ENCODE results near the gene HDAC4. TPM values are rescaled to one million over a fixed set of nuclear protein-coding genes. Genes with fewer than 3 reads are reported as not detected.

Gene HDAC4
- total RNA-seq, 2 donors from 2014 or later, result 22.3 to 48.6 TPM

DNA sequence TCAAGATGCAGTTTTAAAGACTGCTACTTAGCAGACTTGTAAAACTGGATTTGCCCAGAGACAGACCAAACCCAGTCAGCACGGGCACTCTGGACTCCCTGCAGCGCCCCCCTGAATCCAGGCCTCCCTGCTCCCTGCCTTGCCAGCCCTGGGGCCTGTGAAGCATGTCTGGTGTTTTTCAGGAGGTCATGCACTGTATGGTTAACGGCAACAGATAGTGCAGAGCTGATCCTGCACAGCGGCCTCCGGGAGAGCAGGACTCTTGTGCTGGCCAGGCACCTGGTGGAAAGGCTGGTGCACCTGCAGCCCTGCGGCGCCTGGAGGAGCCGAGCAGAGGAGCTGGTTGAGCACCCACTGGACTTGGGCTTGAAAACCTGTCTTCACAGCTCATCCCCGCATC lies 30.4 kb downstream of the HDAC4 start:
- no peaks in the 10 kb centered on the region for H3K9me3 Mint-ChIP-seq
- H3K27ac Mint-ChIP-seq, result no peak overlapping the region
- no peaks in the 10 kb centered on the region for H3K36me3 Mint-ChIP-seq
- H3K4me3 Mint-ChIP-seq, result no peak overlapping the region
- no peak for ATAC-seq
- no peaks in the 10 kb centered on the region for H3K27me3 Mint-ChIP-seq
- H3K4me1 Mint-ChIP-seq (ENCODE audit: low read depth in 2 of 2), result peaks cover 6 to 10% of the 10 kb centered on the region in 2 donors
- no peak for DNase-seq (ENCODE audit: low spot score)

DNA sequence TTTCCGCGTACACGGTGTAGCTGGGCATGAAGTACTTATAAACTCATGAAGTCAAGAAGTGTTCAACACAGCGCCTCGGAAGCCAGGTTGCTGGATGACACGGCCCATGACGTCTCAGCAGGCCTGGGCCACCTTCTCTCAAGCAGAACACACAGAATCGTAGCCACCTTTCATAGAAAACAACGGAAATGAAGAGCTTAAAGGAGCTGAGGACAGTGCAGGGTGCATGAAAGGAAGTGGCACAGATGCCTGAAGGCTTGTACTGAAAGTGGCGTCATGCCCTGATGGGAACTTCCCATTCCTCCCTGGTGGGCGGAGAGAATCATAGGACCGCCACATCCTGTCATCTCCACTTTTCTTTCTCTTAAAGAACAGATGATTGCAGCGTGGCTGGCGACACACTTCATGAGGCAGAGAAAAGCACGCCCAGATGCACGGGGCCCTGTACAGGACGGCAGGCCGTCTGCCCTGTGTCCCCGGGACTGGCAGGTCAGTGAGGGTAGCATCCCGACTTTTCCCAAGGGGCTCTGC lies 31.1 kb downstream of the HDAC4 start:
- Mint-ChIP-seq H3K27ac (peak overlapping the region in 1 of 2 donors; percentile 25), H3K27me3 (no peaks in the 10 kb centered on the region), H3K36me3 (no peaks in the 10 kb centered on the region), H3K9me3 (no peaks in the 10 kb centered on the region), H3K4me1 (ENCODE audit: low read depth in 2 of 2) (peaks cover 10 to 15% of the 10 kb centered on the region in 2 donors), H3K4me3 (peak overlapping the region; percentile 5)
- peak; percentile 63 to 67 for ATAC-seq
- peak; percentile 52 for DNase-seq (ENCODE audit: low spot score)

DNA sequence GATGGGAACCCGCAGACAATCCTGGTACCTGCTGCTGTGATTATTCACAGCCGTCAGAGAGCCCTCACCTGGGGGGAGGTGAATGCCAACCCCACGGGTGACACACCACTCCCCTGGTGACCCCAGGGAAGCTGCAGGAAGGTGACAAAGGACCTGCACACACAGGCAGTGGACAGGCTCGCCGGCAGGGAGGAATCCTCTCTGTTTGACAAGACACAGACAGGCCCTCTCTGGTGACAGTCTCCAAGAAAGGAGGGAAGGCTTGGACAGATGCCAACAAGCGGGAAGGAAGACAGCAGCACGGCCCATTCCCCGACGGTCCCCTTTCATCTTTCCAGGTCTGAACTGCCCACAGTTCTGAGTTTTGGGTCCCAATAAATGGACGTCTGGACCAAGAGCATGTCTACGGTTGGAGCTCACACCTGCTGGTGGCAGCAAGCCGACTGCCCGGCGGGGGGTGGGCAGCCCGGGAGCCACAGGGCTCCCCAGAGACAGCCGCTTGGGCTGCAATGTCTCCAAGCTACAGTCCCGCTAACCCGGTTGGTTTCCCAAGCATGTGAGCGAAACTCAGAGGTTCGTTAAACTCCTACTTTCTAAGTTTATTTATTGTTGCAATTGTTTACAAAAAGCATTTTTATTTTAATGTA lies 31.8 kb downstream of the HDAC4 start:
- no peak overlapping the region for H3K27ac Mint-ChIP-seq
- peak; percentile 39 for DNase-seq (ENCODE audit: low spot score)
- ATAC-seq, result no peak
- no peaks in the 10 kb centered on the region for H3K27me3 Mint-ChIP-seq
- H3K36me3 Mint-ChIP-seq, result no peaks in the 10 kb centered on the region
- peaks cover 17 to 20% of the 10 kb centered on the region in 2 donors for H3K4me1 Mint-ChIP-seq (ENCODE audit: low read depth in 2 of 2)
- H3K9me3 Mint-ChIP-seq, result no peaks in the 10 kb centered on the region
- H3K4me3 Mint-ChIP-seq, result no peak overlapping the region

DNA sequence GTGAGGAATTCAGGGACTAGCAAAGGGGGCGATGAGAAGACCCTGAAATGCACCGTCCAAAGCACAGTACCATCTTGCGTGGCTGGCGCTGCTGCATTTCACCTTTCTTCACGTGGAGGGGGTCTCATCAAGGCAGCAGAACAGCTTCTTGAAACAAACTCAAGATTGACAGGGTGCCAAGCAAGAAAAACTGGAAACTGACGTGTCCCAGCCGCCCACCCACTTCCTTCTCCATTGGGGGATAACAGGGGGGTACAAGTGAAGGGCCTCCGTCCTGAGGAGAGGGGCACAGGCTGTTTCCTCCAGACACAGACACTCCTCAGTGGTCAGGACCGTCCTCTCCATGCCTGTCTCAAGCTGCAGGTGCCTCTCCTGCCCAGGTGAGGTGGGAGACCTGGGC lies 32.5 kb downstream of the HDAC4 start:
- Mint-ChIP-seq H3K4me3 (no peak overlapping the region), H3K27ac (no peak overlapping the region), H3K27me3 (no peaks in the 10 kb centered on the region), H3K36me3 (no peaks in the 10 kb centered on the region), H3K4me1 (ENCODE audit: low read depth in 2 of 2) (peaks cover 24 to 27% of the 10 kb centered on the region in 2 donors), H3K9me3 (no peaks in the 10 kb centered on the region)
- DNase-seq (ENCODE audit: low spot score) (peak; percentile 23), ATAC-seq (no peak)

DNA sequence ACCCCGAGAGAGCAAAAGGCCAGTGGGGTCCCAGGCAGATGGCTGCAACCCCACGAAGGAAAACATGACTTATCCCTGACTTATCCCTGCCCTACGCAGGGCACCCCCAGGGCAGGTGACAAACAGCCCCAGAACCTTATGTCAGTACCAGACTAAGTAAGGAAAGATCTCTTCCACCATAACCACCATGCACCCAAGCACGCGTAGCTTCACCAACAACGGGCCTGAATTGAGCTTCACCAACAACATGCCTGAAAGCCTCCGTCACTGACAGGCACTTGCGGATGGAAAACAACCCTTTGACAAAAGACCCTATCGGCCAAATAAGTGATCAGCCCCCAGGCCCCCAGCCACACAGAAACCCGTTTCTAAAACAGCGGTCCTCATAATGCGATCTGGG lies 34.1 kb downstream of the HDAC4 start:
- H3K4me3 Mint-ChIP-seq, result no peak overlapping the region
- H3K27ac Mint-ChIP-seq, result no peak overlapping the region
- no peak for ATAC-seq

DNA sequence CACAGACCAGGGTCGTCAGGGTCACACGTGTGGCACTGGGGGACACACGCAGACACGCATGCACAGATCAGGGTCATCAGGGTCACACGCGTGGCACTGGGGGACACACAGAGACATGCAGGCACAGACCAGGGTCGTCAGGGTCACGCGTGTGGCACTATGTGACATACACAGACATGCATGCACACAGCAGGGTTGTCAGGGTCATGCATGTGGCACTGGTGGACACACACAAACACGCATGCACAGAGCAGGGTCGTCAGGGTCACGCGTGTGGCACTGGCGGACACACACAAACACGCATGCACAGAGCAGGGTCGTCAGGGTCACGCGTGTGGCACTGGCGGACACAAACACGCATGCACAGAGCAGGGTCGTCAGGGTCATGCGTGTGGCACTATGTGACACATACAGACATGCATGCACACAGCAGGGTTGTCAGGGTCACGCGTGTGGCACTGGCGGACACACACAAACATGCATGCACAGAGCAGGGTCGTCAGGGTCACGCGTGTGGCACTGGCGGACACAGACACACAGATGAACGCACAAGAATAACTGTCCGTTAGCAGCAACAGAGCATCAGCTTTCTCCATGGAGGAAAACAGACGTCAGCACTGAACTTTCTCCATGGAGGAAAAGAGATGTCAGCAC lies 34.9 kb downstream of the HDAC4 start:
- no peak for ATAC-seq
- H3K27ac Mint-ChIP-seq, result no peak overlapping the region
- no peaks in the 10 kb centered on the region for H3K36me3 Mint-ChIP-seq
- H3K27me3 Mint-ChIP-seq, result no peaks in the 10 kb centered on the region
- DNase-seq (ENCODE audit: low spot score), result peak; percentile 38
- H3K4me3 Mint-ChIP-seq, result no peak overlapping the region
- no peaks in the 10 kb centered on the region for H3K9me3 Mint-ChIP-seq
- peaks cover 35 to 39% of the 10 kb centered on the region in 2 donors for H3K4me1 Mint-ChIP-seq (ENCODE audit: low read depth in 2 of 2)

More for the DNA sequence above, 34.1 kb downstream of the HDAC4 start:
- DNase-seq (ENCODE audit: low spot score), result no peak
- peaks cover 35 to 37% of the 10 kb centered on the region in 2 donors for H3K4me1 Mint-ChIP-seq (ENCODE audit: low read depth in 2 of 2)
- H3K27me3 Mint-ChIP-seq, result no peaks in the 10 kb centered on the region
- no peaks in the 10 kb centered on the region for H3K9me3 Mint-ChIP-seq
- no peaks in the 10 kb centered on the region for H3K36me3 Mint-ChIP-seq

DNA sequence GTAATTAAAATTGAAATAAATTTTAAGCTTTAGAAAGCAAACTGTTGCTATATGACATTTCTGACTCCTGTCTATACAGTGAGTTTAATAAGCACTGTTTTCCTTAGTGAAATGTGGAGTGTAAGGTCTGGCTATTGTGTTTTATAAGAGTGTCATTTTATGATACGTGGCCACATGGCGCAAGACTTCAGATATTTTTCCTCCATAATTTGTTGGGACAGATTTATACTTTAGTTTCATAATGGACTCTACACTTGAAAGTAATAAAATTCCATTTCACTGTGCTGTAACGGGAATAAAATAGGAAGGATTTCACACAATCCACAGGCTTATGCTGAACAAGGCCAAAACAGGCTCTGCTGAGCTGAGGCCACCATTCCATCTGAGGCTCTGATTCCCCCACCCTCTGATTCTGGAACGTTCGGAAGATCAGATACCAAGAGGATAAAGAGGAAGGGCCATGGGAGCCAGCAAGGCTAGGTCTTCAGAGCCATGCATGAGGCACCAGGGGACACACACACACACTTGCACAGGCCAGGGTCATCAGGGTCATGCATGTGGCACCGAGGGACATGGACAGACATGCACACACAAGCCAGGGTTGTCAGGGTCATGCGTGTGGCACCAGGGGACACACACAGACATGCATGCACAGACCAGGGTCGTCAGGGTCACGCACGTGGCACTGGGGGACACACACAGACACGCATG lies 35.6 kb downstream of the HDAC4 start:
- Mint-ChIP-seq H3K36me3 (no peaks in the 10 kb centered on the region), H3K27me3 (no peaks in the 10 kb centered on the region), H3K9me3 (no peaks in the 10 kb centered on the region), H3K4me3 (no peak overlapping the region), H3K4me1 (ENCODE audit: low read depth in 2 of 2) (peaks cover 35 to 40% of the 10 kb centered on the region in 2 donors), H3K27ac (no peak overlapping the region)
- DNase-seq (ENCODE audit: low spot score) (peak; percentile 15), ATAC-seq (no peak)

DNA sequence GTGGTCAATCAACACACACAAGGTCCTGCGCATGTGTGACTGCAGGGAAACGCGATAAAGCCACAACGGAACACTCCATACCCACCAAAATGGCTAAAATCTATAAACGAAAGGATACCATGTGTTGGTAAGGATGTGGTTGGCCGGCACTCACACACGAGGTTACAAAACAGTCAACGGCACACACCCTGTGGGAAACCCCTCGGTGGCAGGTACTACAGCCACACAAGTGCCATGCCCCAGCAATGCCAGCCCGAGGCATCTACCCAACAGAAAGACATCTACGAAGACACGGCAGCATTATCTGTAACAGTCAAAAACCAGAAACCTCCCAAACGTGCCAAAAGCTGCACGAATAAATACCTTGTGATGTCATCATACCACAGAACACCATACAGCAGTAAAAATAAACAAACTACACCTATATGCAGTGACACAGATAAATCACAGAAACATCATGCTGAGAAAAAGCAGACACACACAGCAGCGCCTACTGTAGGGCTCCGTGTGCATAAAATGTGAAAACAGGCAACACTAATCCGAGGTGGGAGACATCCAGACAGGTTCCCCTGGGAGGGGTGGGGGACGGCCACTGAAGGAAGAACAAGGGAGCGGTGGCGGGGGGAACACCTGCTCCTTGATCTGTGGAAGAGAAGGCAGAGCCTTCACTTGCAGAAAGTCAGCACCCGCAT lies 36.7 kb downstream of the HDAC4 start:
- H3K27me3 Mint-ChIP-seq, result no peaks in the 10 kb centered on the region
- no peaks in the 10 kb centered on the region for H3K9me3 Mint-ChIP-seq
- DNase-seq (ENCODE audit: low spot score) (peak; percentile 75), ATAC-seq (peak; percentile 89)
- H3K27ac Mint-ChIP-seq, result peak overlapping the region in 1 of 2 donors; percentile 44
- no peaks in the 10 kb centered on the region for H3K36me3 Mint-ChIP-seq
- peak overlapping the region; percentile 25 for H3K4me3 Mint-ChIP-seq
- H3K4me1 Mint-ChIP-seq (ENCODE audit: low read depth in 2 of 2), result peaks cover 35 to 38% of the 10 kb centered on the region in 2 donors

DNA sequence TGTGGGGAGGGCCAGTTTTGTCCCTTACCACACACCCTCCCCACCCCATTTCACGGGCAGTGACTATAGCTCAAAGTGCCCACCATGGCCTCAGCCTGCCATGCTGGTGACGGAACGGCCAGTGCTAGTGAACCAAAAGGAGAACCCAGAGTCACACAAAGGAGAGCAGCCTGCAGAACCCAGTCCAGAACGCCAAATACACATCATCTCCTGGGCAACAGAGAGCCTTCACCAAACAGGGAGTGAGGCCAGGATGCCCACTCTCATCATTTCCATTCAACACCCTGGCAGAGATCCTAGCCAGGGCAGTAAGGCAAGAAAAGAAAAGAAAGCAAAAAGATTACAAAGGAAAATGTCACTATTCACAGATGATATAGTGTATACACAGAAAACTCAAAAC lies 38.3 kb downstream of the HDAC4 start:
- ATAC-seq, result no peak
- no peak for DNase-seq (ENCODE audit: low spot score)
- H3K9me3 Mint-ChIP-seq, result no peaks in the 10 kb centered on the region
- H3K4me1 Mint-ChIP-seq (ENCODE audit: low read depth in 2 of 2), result peaks cover 35 to 40% of the 10 kb centered on the region in 2 donors
- no peak overlapping the region for H3K4me3 Mint-ChIP-seq
- H3K27me3 Mint-ChIP-seq, result no peaks in the 10 kb centered on the region
- H3K36me3 Mint-ChIP-seq, result no peaks in the 10 kb centered on the region
- H3K27ac Mint-ChIP-seq, result no peak overlapping the region

DNA sequence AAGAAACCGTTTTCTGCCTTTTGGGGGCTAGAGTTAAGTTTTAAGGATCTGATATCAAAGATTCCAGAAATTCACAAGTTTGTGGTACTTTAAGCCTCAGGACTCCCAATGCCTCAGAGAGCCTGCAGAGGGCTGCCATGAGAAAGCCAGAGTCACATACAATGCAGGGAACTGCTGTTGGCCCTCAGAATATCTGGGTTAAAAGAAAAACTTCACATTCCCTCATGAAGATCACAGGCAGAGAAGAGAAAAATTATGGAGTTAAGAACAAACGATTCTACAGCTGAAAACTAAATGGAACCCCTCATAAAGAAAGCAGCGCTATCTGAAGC lies 39.5 kb downstream of the HDAC4 start:
- peaks cover 35 to 40% of the 10 kb centered on the region in 2 donors for H3K4me1 Mint-ChIP-seq (ENCODE audit: low read depth in 2 of 2)
- H3K36me3 Mint-ChIP-seq, result no peaks in the 10 kb centered on the region
- no peaks in the 10 kb centered on the region for H3K9me3 Mint-ChIP-seq
- DNase-seq (ENCODE audit: low spot score) (no peak), ATAC-seq (no peak)
- no peak overlapping the region for H3K27ac Mint-ChIP-seq
- H3K4me3 Mint-ChIP-seq, result no peak overlapping the region
- H3K27me3 Mint-ChIP-seq, result no peaks in the 10 kb centered on the region

DNA sequence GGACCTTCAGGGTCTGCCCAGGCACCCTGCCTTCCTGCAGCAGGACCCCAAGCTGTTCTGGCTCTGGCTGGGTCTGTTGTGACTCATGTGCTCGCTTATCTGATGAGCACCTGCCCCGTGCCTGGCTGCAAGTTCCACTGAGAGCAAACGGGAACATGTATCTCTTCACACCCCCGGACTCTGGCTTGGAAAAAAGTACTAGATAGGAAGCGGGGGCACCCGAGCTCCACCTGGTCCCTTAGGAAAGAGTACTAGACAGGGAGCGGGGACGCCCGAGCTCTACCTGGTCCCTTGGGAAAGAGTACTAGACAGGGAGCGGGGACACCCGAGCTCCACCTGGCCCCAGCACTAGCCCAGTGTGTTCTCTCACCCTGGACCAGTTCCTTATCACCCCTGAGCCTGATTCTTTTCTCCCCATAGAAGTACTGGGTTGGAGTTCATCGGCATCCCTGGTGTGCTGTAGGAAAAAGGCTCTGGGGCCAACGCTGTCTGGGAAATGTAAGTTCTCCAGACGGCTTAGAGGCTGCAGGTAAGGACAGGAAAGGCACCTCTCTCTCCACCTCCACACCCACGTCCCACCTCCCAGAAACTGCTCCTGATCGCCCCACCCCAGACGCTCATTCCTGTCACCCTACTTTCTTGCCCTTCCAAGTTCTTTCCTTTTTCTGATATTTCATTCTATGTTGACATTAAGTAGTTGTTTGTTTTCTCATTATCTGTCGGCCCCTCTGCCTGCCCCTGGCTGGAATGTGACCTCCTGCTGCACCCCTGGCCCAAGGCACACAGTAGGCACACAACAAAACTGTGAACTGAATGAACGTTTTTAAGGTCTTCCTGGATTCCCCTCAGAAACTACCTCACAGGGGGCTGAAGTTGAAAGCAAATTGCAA lies 40.2 kb downstream of the HDAC4 start:
- H3K27ac Mint-ChIP-seq, result no peak overlapping the region
- no peaks in the 10 kb centered on the region for H3K9me3 Mint-ChIP-seq
- no peaks in the 10 kb centered on the region for H3K27me3 Mint-ChIP-seq
- no peak for ATAC-seq
- peaks cover under 1% of the 10 kb centered on the region for H3K36me3 Mint-ChIP-seq
- peaks cover 32 to 38% of the 10 kb centered on the region in 2 donors for H3K4me1 Mint-ChIP-seq (ENCODE audit: low read depth in 2 of 2)
- no peak overlapping the region for H3K4me3 Mint-ChIP-seq
- peak; percentile 54 for DNase-seq (ENCODE audit: low spot score)

DNA sequence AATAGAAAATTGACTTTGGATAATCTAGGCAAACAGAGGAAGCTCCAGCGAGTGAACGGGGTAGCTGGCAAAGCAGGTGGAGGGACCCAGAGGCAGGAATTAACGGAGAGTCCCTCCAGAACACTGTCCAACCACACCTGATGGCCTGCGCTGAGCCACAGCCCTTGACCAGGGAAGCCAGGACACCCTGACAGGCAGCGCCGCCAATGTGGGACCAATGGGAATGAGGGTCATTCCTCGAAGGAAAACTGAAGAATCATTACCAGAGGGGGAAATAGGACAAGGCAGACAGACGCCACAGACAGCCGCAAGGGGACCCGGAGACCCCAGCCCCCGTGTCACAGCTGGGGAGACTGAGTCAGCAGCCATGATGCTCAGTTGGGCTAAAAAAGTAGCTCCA lies 40.8 kb downstream of the HDAC4 start:
- ATAC-seq, result no peak

More for the DNA sequence above, 40.8 kb downstream of the HDAC4 start:
- H3K27ac Mint-ChIP-seq, result no peak overlapping the region
- peaks cover 7% of the 10 kb centered on the region for H3K36me3 Mint-ChIP-seq
- no peak for DNase-seq (ENCODE audit: low spot score)
- H3K27me3 Mint-ChIP-seq, result no peaks in the 10 kb centered on the region
- no peak overlapping the region for H3K4me3 Mint-ChIP-seq
- H3K4me1 Mint-ChIP-seq (ENCODE audit: low read depth in 2 of 2), result peaks cover 26 to 31% of the 10 kb centered on the region in 2 donors
- no peaks in the 10 kb centered on the region for H3K9me3 Mint-ChIP-seq
